NT2/D1 (cell line): ENCODE results near the gene PMM2.

Source experiments
- DNase-seq: peaks from one replicate; pipeline ENCODE4 v3.0.0-alpha.2; 2011; ENCODE audit warnings: low read depth, low spot score
- H3K27me3 ChIP-seq: 2 replicates; pipeline ENCODE4 v1.6.0; 2011; ENCODE audit warnings: mild to moderate bottlenecking; ENCODE audit not compliant: insufficient read length, insufficient read depth
- H3K36me3 ChIP-seq: 2 replicates; pipeline ENCODE4 v1.6.1; 2011; ENCODE audit warnings: mild to moderate bottlenecking, low read length, mixed read lengths; ENCODE audit not compliant: insufficient read depth, insufficient read length
- H3K4me1 ChIP-seq: 2 replicates; pipeline ENCODE4 v1.5.1; 2011; ENCODE audit not compliant: insufficient read depth, insufficient read length
- H3K4me3 ChIP-seq: 2 replicates; pipeline ENCODE4 v1.5.1; 2011; ENCODE audit warnings: low read depth; ENCODE audit not compliant: insufficient read length
- H3K9ac ChIP-seq: 2 replicates; pipeline ENCODE4 v1.6.0; 2011; ENCODE audit warnings: low read depth; ENCODE audit not compliant: insufficient read length
- H3K9me3 ChIP-seq: 2 replicates; pipeline ENCODE4 v1.5.1; 2011; ENCODE audit warnings: mild to moderate bottlenecking, low read length; ENCODE audit not compliant: insufficient read depth
- SUZ12 ChIP-seq: IDR thresholded peaks from 2 replicates; pipeline ENCODE4 v1.6.1; 2011; ENCODE audit not compliant: insufficient read length, insufficient read depth; ENCODE audit errors: extremely low read depth
- YY1 ChIP-seq: IDR thresholded peaks from 2 replicates; pipeline ENCODE4 v1.6.1; 2011; ENCODE audit not compliant: insufficient read length, insufficient read depth
- ZNF274 ChIP-seq: IDR thresholded peaks from 2 replicates; pipeline ENCODE4 v1.6.1; 2011; ENCODE audit warnings: mild to moderate bottlenecking, low read depth, low read length

PMM2 gene

DNA sequence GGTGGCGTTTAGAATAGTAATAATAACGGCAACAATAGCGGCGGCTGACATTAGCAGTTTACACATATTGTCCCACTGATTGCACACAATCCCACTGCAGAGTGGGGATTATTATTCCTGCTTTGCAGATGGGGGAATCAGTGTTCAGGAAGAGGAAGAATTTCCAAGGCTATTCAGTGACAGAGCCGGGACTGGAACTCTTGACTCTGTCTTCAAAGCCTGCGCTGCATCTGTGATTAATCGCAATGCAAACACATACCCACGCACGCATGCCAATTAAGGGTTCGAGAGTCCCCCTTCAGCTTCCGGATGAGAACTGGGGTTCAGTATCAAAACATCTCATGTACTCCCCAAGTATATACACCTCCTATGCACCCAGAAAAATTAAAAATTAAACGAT is 29.4 kb upstream of the PMM2 start:
- no peaks in the 10 kb centered on the region for H3K27me3 ChIP-seq
- no peak for TF ChIP-seq YY1
- no peak for TF ChIP-seq ZNF274
- no peak for TF ChIP-seq SUZ12
- H3K36me3 ChIP-seq, result no peaks in the 10 kb centered on the region

DNA sequence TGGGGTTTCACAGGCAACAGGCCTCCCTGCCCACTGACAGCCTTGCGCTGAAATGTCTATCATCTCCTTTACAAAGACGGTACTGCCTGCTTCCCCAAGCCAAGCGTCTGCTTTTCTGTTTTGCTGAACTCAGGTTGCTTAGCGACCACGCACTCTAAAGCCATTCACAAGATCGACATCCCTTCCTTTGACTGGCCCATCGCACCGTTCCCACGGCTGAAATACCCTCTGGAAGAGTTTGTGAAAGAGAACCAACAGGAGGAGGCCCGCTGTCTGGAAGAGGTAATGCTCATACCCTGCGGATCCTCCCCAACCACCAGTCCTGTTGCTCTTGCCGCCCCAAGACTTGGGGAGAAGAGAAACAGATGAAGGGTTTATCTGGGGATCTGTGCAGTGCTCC is 28.9 kb upstream of the PMM2 start:
- DNase-seq, result peak; percentile 71
- H3K4me1 ChIP-seq, result peaks cover 3% of the 10 kb centered on the region
- no peak for TF ChIP-seq YY1
- TF ChIP-seq ZNF274, result no peak
- no peak for TF ChIP-seq SUZ12
- H3K9ac ChIP-seq, result no peak overlapping the region
- H3K27me3 ChIP-seq, result no peaks in the 10 kb centered on the region
- H3K9me3 ChIP-seq, result no peaks in the 10 kb centered on the region
- no peak overlapping the region for H3K4me3 ChIP-seq
- H3K36me3 ChIP-seq, result no peaks in the 10 kb centered on the region

More for the DNA sequence above, 29.4 kb upstream of the PMM2 start:
- peaks cover 3% of the 10 kb centered on the region for H3K4me1 ChIP-seq
- no peaks in the 10 kb centered on the region for H3K9me3 ChIP-seq
- no peak overlapping the region for H3K9ac ChIP-seq
- H3K4me3 ChIP-seq, result no peak overlapping the region
- DNase-seq, result no peak

DNA sequence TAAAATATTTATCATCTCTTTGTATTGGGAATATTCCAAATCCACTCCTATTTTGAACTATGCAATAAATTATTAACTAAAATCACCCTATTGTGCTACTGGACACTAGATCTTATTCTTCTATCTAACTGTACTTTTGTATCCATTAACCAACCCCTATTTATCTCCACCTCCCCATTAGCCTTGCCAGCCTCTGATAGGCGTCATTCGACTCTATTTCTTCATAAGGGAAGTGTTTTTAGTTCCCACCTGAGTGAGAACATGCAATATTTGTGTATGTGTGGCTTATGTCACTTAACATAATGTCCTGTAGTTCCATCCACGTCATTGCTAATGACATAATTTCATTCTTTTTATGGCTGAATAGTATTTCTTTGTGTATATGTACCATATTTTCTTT is 24.1 kb upstream of the PMM2 start:
- Histone ChIP-seq H3K4me3 (no peak overlapping the region), H3K4me1 (peaks cover 2% of the 10 kb centered on the region), H3K9me3 (no peaks in the 10 kb centered on the region), H3K9ac (no peak overlapping the region), H3K36me3 (no peaks in the 10 kb centered on the region), H3K27me3 (no peaks in the 10 kb centered on the region)
- no peak for DNase-seq
- TF ChIP-seq ZNF274 (no peak), SUZ12 (no peak), YY1 (no peak)

DNA sequence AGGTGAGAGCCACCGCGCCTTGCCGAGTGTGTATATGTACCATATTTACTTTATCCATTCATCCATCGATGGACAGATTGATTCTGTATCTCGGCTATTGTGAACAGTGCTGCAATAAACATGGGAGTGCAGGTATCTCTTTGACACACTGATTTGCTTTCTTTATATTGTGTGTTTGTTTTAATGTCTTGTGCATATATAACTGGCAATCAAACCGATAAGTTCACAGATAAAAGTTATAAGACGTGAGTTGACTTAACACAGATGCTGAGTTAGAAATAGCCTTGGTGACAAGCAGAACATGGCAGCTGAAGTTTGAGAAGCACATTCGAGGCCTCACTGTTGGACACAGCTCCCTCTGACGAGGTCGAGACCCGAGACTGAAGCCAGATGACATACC is 23.4 kb upstream of the PMM2 start:
- no peak for TF ChIP-seq YY1
- no peak for TF ChIP-seq ZNF274
- no peak for TF ChIP-seq SUZ12

DNA sequence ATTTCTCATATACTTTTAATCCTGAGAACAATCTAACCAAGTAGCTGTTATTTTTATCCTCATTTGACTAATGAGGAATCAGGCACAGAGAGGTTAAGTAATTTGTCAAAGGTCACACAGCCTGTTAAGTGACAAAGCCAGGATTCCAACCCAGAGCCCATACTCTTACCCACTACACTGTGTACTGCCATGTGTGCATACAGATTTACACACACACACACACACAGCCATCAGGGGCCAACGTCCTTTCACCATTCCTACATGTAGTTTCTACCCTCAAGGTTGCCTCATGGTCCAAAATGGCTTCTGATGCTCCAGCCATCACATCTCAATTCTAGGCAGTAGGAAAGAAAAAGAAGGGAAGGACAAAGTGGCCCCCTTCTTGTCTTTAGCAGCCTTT is 22.3 kb upstream of the PMM2 start:
- no peak for TF ChIP-seq SUZ12
- TF ChIP-seq ZNF274, result no peak
- TF ChIP-seq YY1, result no peak
- peaks cover 2% of the 10 kb centered on the region for H3K4me1 ChIP-seq
- no peak overlapping the region for H3K4me3 ChIP-seq
- no peak overlapping the region for H3K9ac ChIP-seq
- no peak for DNase-seq
- no peaks in the 10 kb centered on the region for H3K27me3 ChIP-seq
- H3K9me3 ChIP-seq, result no peaks in the 10 kb centered on the region
- no peaks in the 10 kb centered on the region for H3K36me3 ChIP-seq

More for the DNA sequence above, 23.4 kb upstream of the PMM2 start:
- no peaks in the 10 kb centered on the region for H3K36me3 ChIP-seq
- H3K9me3 ChIP-seq, result no peaks in the 10 kb centered on the region
- no peak overlapping the region for H3K9ac ChIP-seq
- peaks cover 2% of the 10 kb centered on the region for H3K4me1 ChIP-seq
- no peaks in the 10 kb centered on the region for H3K27me3 ChIP-seq
- DNase-seq, result no peak
- H3K4me3 ChIP-seq, result no peak overlapping the region

DNA sequence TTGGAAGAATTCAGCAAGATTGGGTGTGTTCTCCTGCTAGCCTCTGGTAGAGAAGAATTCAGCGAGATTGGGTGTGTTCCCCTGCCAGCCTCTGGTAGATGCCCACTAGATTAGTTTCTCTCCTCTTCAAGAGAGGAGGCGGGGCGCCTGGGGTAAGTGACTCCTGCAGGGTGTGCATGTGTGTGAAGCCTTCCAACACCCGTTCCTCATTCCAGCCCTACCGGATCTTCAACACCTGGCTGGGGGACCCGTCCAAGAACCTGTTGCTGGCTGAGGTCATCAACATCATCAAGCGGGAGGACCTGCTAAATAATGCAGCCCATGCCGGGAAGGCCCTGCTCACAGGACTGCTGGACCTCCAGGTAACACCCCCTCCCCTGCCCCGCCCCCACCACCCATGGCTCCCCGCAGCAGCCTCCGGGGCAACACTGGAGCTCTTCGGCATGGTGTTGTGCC is 21.5 kb upstream of the PMM2 start:
- TF ChIP-seq YY1 (no peak), ZNF274 (no peak), SUZ12 (no peak)
- H3K4me3 ChIP-seq, result no peak overlapping the region
- H3K9ac ChIP-seq, result no peak overlapping the region
- no peak for DNase-seq
- H3K4me1 ChIP-seq, result peaks cover 2% of the 10 kb centered on the region
- H3K9me3 ChIP-seq, result no peaks in the 10 kb centered on the region
- H3K36me3 ChIP-seq, result no peaks in the 10 kb centered on the region
- H3K27me3 ChIP-seq, result no peaks in the 10 kb centered on the region

DNA sequence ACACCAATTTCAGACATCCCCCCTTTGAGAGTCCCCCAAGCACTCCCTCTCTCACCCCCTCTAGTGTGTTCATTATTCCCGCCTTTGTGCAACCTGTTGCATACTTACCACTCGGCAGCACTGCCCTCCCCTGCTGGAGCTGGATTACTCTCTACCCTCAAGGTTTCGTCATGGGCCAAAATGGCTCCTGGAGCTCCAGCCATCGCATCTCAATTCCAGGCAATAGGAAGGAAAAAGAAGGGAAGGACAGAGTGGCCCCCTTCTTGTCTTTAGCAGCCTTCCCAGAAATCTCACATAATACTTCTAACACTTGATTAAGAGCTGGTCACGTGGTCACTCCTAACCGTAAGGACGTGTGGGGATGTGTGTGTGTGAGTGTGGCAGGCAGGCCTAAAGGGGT is 20.4 kb upstream of the PMM2 start:
- no peaks in the 10 kb centered on the region for H3K27me3 ChIP-seq

More for the DNA sequence above, 20.4 kb upstream of the PMM2 start:
- Histone ChIP-seq H3K36me3 (no peaks in the 10 kb centered on the region), H3K4me1 (peaks cover 2% of the 10 kb centered on the region), H3K9me3 (no peaks in the 10 kb centered on the region), H3K9ac (no peak overlapping the region), H3K4me3 (no peak overlapping the region)
- no peak for DNase-seq
- no peak for TF ChIP-seq YY1
- no peak for TF ChIP-seq SUZ12
- no peak for TF ChIP-seq ZNF274
